DLD1 (cell line): Measurements from ENCODE around the gene TP53I3.
"Not testable (repeated sequence)": the region's sequence is repeated elsewhere in the genome, so short reads cannot be mapped to it uniquely, and the experiment has no call there.

Source experiments
- in situ Hi-C: cut with HindIII; loops from 2 replicates; pipeline ENCODE4 v1.10.0; 2017; ENCODE audit warnings: low sequenced_read_pairs

Gene TP53I3

DNA sequence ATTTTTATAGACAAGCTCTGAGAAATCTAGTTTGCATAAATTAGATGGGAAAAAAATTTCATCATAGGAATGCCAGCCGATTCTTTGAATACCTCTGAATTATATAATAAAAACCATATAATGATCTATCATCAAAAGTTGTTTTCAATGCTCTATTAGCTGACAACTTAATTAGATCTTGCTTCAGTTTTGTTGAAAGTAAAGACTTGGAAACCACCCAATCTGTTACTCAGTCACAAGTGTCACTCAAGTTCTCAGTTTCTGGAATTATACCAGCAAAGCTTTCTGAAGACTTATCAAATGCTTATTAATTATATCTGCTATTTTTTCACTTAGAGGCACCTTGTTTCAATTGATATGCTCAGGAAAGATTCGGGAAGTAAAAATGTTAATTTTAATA, 17.4 kb upstream of the TP53I3 start:
- in situ Hi-C loops = no loop called here

DNA sequence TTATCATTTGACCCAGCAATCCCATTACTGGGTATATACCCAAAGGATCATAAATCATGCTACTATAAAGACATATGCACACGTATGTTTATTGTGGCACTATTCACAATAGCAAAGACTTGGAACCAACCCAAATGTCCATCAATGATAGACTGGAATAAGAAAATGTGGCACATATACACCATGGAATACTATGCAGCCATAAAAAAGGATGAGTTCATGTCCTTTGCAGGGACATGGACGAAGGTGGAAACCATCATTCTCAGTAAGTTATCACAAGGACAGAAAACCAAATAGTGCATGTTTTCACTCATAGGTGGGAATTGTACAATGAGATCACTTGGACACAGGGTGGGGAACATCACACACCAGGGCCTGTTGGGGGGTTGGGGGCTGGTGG, 16.1 kb upstream of the TP53I3 start:
- in situ Hi-C loops = not testable (repeated sequence)

DNA sequence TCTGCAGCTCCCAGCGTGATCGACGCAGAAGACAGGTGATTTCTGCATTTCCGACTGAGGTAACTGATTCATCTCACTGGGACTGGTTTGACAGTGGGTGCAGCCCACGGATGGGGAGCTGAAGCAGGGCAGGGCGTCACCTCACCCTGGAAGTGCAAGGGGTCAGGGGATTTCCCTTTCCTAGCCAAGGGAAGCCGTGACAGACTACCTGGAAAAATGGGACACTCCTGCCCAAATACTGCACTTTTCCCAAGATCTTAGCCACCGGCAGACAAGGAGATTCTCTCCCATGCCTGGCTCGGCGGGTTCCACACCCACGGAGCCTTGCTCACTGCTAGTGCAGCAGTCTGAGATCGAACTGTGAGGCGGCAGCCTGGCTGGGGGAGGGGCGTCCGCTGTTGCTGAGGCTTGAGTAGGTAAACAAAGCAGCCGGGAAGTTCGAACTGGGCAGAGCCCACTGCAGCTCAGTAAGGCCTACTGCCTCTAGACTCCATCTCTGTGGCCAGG, 10.6 kb upstream of the TP53I3 start:
- in situ Hi-C loops = not testable (repeated sequence)

GRCh38 chr2:24093270-24093669, 8.6 kb upstream of the TP53I3 start:
- in situ Hi-C loops = not testable (repeated sequence)

DNA sequence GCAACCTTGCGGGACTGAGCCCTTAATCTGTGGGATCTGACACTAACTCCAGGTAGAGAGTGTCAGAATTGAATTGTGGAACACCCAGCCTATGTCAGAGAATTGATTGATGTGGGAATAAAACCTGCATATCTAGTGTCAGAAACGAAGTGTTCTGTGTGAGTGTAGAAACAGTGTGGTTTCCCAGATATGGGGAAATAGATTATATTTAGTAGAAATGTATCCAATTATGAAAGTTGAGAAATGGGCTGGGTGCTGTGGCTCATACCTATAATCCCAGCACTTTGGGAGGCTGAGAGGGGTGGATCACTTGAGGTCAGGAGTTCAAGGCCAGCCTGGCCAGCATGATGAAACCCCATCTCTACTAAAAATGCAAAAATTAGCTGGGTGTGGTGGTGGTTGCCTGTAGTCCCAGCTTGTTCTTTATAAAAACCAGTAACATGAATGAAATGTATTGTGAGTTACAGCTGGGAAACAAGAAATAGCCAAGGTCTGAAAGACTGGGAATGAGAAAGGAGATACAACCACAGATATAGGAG, 4.3 kb upstream of the TP53I3 start:
- in situ Hi-C loops = no loop called here

DNA sequence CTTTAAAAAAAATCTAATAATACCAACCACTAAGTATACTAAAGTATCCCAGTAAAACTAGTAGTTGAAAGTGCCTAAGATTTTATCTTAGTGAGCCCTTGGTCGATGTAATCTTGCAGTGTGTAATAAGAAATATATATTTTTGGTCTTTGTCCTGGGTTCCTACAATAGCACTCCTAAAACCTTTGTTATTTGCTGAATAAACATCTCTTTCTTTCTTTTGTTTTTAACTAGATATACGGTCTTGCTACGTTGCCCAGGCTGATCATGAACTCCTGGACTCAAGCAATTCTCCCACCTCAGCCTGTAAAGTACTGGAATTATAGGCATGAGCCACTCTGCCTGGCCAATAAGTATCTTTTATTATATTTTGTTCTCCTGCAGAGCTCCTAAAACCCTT, 2.4 kb upstream of the TP53I3 start:
- in situ Hi-C loops = no loop called here

DNA sequence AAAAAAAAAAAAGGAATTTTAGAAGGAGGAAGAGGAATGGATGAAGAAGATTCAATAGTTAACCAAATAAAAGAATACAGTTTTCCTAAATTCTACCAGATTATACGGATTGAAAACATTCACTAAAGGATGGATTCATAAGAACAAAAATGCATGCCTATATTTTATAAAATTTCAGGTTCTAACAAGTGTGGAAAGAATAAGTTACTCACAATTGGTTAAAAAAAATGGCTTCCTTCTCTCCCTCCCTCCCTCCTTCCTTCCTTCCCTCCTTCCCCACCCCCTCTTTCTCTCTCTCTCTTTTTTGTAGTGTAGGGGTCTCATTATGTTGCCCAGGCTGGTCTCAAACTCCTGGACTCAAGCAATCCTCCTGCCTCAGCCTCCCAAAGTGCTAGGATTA, 1.6 kb upstream of the TP53I3 start:
- in situ Hi-C loops = no loop called here

GRCh38 chr2:24085200-24085489, 511 bp upstream of the TP53I3 start:
- in situ Hi-C loops = no loop called here

DNA sequence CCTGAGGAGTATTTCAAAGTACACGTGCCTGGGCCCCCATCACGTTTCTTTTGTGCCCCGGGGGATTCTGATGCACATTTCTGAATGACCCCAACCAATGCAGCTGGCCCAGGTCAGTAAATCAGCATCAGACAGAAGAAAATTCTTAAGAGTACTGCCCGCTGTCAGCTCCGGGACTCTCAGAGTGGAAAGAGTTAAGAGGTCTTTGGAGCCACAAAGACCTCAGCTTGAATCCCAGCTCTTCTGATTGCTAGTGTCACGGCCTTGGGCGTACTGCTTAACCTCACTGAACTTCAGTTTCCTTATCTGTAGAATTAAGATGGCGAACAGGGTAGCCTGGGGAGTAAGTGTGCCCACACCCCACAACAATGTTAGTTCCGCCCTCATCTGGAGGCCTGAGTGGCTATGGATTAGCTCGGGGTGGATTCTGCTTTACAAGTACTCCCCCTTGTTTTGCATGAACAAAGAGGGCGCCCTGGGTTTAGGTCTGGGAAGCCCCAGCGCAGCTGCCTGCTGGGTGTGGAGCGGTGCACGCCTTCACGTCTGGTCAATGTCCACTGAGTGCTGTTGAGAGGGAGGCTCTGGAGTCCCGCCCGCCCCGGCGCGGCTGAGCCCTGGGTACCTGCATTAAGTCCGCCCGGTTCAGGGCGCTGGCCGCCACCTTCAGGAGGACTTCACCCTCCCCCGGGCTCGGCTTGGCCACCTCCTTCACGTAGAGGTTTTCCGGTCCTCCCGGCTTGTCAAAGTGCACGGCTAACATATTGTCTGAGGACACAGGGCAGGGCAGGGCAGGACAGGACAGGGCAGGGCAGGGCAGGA, 858 bp downstream of the TP53I3 start:
- in situ Hi-C loops = no loop called here

GRCh38 chr2:24082787-24083566, 1.7 kb downstream of the TP53I3 start:
- in situ Hi-C loops = no loop called here

- in situ Hi-C loops = no loop called here
These were observed 3.9 kb downstream of the TP53I3 start for GRCh38 chr2:24080701-24081100.

GRCh38 chr2:24077879-24078278, 6.8 kb downstream of the TP53I3 start:
- in situ Hi-C loops = no loop called here

GRCh38 chr2:24077535-24077877, 7.1 kb downstream of the TP53I3 start:
- in situ Hi-C loops = no loop called here

DNA sequence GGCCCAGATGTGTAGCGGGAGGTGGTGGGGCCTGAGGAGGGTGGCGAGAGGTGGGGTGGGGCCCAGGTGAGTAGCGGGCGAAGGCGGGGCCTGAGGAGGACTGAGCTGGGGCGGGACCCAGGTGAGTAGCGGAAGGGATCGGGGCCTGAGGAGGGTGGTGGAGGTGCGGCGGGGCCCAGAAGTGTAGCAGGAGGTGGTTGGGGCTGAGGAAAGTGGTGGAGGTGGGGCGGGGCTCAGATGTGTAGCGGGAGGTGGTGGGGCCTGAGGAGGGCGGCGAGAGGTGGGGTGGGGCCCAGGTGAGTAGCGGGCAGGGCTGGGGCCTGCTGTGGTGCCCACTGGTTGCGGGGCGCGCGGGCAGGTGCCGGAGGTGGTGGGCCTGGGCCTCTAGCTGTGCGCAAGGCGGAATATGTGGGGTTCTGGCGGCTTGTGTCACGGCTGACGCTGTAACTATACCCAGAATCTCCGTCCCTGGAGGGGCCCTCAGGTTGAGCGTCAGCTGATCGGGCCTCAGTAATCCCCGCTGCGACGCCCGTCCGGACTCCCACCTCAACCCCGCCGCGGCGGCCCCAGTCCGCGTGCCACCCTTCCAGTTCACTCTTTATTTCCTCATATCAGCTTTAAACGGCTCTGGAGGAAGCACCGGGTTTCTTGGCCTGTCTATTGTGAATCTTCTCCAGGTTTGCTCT, 7.6 kb downstream of the TP53I3 start:
- in situ Hi-C loops = no loop called here

GRCh38 chr2:24075915-24076848, 8.5 kb downstream of the TP53I3 start, which contains the start of gene SF3B6:
Gene SF3B6 (minus strand): TSS chr2:24076326. CDS start chr2:24076229, 97 bp downstream.
- in situ Hi-C loops = no loop called here

DNA sequence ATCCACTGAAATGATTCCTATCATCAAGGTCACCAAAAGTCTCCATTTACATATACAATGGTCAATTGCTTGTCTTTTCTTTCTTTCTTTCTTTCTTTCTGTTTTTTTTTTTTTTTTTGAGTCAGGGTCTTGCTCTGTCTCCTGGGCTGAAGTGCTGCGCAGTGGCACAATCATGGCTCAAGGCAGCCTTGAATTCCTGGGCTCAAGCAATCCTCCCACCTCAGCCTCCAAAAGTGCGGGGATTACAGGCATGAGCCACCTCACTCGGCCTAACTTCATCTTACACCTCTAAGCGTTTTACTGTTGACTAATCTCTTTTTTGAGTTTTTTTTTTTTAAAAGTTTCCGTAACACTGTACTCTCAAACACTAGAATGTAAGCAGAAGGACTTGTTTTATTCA, 9.4 kb downstream of the TP53I3 start:
- in situ Hi-C loops = no loop called here

GRCh38 chr2:24073816-24074215, 10.8 kb downstream of the TP53I3 start:
- in situ Hi-C loops = loop anchor here (25.0 kb wide), 1 partner anchor 262 kb away; no protein-coding TSS in a partner anchor

DNA sequence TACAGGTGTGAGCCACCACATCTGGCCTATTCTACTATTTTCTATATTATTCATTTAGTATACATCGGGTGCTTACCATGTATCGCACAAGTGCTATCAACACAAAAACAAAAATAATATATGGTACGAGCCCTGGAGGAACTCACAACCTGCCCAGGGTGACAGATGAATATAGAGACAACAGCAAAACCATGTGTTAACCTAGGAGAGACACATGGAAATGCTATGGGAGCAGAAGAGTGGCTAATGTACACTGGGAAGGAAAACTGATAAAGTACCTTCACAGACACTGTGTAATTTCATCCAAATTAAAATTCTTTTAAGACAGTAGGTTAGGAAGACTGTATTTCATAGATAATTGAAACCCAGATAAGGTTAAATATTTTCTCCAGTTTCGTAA, 12.4 kb downstream of the TP53I3 start:
- in situ Hi-C loops = loop anchor here (25.0 kb wide), 1 partner anchor 260 kb away; no protein-coding TSS in a partner anchor

GRCh38 chr2:24065341-24065740, 19.3 kb downstream of the TP53I3 start:
- in situ Hi-C loops = loop anchor here (25.0 kb wide), 1 partner anchor 253 kb away; no protein-coding TSS in a partner anchor
